Smooth muscle cell (in vitro differentiated cells): ENCODE results near the gene GRIK1. TPM values are rescaled to one million over a fixed set of nuclear protein-coding genes. Genes with fewer than 3 reads are reported as not detected.

Source experiments
- DNase-seq: peaks from one replicate; lab custom pipeline; 2025; ENCODE audit not compliant: unreplicated experiment; lab: John Stamatoyannopoulos, UW
- H2AFZ ChIP-seq: fragments of 200-600 bp; sonication (generic); 2 replicates; pipeline ENCODE4 v1.6.0; 2016; ENCODE audit warnings: antibody characterized with exemption, low read depth, mild to moderate bottlenecking
- H3F3A ChIP-seq: fragments of 200-600 bp; sonication (generic); 2 replicates; pipeline ENCODE4 v1.6.0; 2017; ENCODE audit warnings: antibody characterized with exemption, low read depth
- H3K27ac ChIP-seq: fragments of 200-600 bp; sonication (generic); 2 replicates; pipeline ENCODE4 v1.5.1; 2016; ENCODE audit warnings: low read depth, mild to moderate bottlenecking
- H3K27me3 ChIP-seq: fragments of 200-600 bp; sonication (generic); 2 replicates; pipeline ENCODE4 v1.6.1; 2016; ENCODE audit warnings: low read depth, mild to moderate bottlenecking
- H3K36me3 ChIP-seq: fragments of 200-600 bp; sonication (generic); 2 replicates; pipeline ENCODE4 v1.5.1; 2016; ENCODE audit warnings: low read depth
- H3K4me1 ChIP-seq: fragments of 200-600 bp; sonication (generic); 2 replicates; pipeline ENCODE4 v1.5.1; 2016; ENCODE audit warnings: low read depth
- H3K4me2 ChIP-seq: fragments of 200-600 bp; sonication (generic); 2 replicates; pipeline ENCODE4 v1.6.0; 2016; ENCODE audit warnings: mild to moderate bottlenecking
- H3K4me3 ChIP-seq: fragments of 200-600 bp; sonication (generic); 2 replicates; pipeline ENCODE4 v1.5.1; 2016; ENCODE audit warnings: mild to moderate bottlenecking
- H3K79me2 ChIP-seq: fragments of 200-600 bp; sonication (generic); 2 replicates; pipeline ENCODE4 v1.6.0; 2016; ENCODE audit warnings: low read depth, mild to moderate bottlenecking
- H3K9ac ChIP-seq: fragments of 200-600 bp; sonication (generic); 2 replicates; pipeline ENCODE4 v1.6.0; 2016; ENCODE audit warnings: low read depth
- H3K9me3 ChIP-seq: fragments of 200-600 bp; sonication (generic); replicated peaks from 2 replicates; pipeline ENCODE4 v1.5.1; 2016; ENCODE audit warnings: low read depth
- H4K20me1 ChIP-seq: fragments of 200-600 bp; sonication (generic); 2 replicates; pipeline ENCODE4 v1.6.0; 2016; ENCODE audit warnings: low read depth
- WGBS: methylation state at CpG from one replicate; pipeline ENCODE4 v1.1.7; 2016; ENCODE audit warnings: low lambda C conversion rate; 5-methylcytosine and 5-hydroxymethylcytosine counted together
- polyA plus RNA-seq: library from polyadenylated mRNA; unstranded; fragments of >200 nt; fragmentation: Nextera tagmentation; extraction: Ambion mirVana; gene quantifications from 2 replicates; pipeline ENCODE4 v1.2.1, GENCODE V29; 2016
- total RNA-seq: library from RNA; depleted of rRNA; stranded (reverse); fragments of >200 nt; gene quantifications from 2 replicates; pipeline ENCODE4 v1.2.3, GENCODE V29; 2014
- TF ChIP-seq, protein P1 (sequence below): fragments of 200-600 bp; sonication (generic); IDR thresholded peaks from 2 replicates; pipeline ENCODE4 v1.5.1; 2017; ENCODE audit warnings: borderline replicate concordance, mild to moderate bottlenecking, antibody characterized with exemption; ENCODE audit not compliant: insufficient read depth, poor library complexity, severe bottlenecking

The GRIK1 gene
- total and polyA plus RNA-seq, 2 experiments from 2014 or later: 0.09 TPM; not detected in 1

- Histone ChIP-seq H3K4me2 (no peak overlapping the region), H3F3A (no peaks in the 10 kb centered on the region), H3K27me3 (no peaks in the 10 kb centered on the region), H3K36me3 (no peaks in the 10 kb centered on the region), H3K4me3 (no peak overlapping the region), H3K9me3 (no peaks in the 10 kb centered on the region), H2AFZ (no peak overlapping the region), H3K79me2 (no peaks in the 10 kb centered on the region), H3K9ac (no peak overlapping the region), H4K20me1 (no peaks in the 10 kb centered on the region), H3K27ac (no peak overlapping the region), H3K4me1 (no peaks in the 10 kb centered on the region)
- DNase-seq: no peak
- TF ChIP-seq, protein P1, sequence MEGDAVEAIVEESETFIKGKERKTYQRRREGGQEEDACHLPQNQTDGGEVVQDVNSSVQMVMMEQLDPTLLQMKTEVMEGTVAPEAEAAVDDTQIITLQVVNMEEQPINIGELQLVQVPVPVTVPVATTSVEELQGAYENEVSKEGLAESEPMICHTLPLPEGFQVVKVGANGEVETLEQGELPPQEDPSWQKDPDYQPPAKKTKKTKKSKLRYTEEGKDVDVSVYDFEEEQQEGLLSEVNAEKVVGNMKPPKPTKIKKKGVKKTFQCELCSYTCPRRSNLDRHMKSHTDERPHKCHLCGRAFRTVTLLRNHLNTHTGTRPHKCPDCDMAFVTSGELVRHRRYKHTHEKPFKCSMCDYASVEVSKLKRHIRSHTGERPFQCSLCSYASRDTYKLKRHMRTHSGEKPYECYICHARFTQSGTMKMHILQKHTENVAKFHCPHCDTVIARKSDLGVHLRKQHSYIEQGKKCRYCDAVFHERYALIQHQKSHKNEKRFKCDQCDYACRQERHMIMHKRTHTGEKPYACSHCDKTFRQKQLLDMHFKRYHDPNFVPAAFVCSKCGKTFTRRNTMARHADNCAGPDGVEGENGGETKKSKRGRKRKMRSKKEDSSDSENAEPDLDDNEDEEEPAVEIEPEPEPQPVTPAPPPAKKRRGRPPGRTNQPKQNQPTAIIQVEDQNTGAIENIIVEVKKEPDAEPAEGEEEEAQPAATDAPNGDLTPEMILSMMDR: no peak
Observed at GRCh38 chr21:29627905-29628304, 311.9 kb downstream of the GRIK1 start.

- Histone ChIP-seq H3K27me3 (no peaks in the 10 kb centered on the region), H3K27ac (no peak overlapping the region), H3K36me3 (no peaks in the 10 kb centered on the region), H3K9ac (no peak overlapping the region), H3F3A (no peaks in the 10 kb centered on the region), H3K4me1 (no peaks in the 10 kb centered on the region), H3K79me2 (no peaks in the 10 kb centered on the region), H3K9me3 (no peaks in the 10 kb centered on the region), H2AFZ (no peak overlapping the region), H3K4me2 (no peak overlapping the region), H3K4me3 (no peak overlapping the region), H4K20me1 (no peaks in the 10 kb centered on the region)
- TF ChIP-seq, protein P1: no peak
- no peak for DNase-seq
- WGBS: 84% methylated on average over 1 of the region's 1 CpG
Observed at GRCh38 chr21:29626801-29627470, 312.9 kb downstream of the GRIK1 start.

GRCh38 chr21:29625990-29626389, 313.8 kb downstream of the GRIK1 start:
- no peak overlapping the region for H3K4me2 ChIP-seq
- DNase-seq: no peak
- 94% methylated on average over 3 of the region's 3 CpGs for WGBS

GRCh38 chr21:29624776-29625175, 315.0 kb downstream of the GRIK1 start:
- Histone ChIP-seq H3K4me1 (no peaks in the 10 kb centered on the region), H3F3A (no peaks in the 10 kb centered on the region), H3K27ac (no peak overlapping the region), H3K9ac (no peak overlapping the region), H3K27me3 (no peaks in the 10 kb centered on the region), H3K79me2 (no peaks in the 10 kb centered on the region), H2AFZ (no peak overlapping the region), H3K36me3 (no peaks in the 10 kb centered on the region), H4K20me1 (no peaks in the 10 kb centered on the region), H3K4me2 (no peak overlapping the region), H3K4me3 (no peak overlapping the region), H3K9me3 (no peaks in the 10 kb centered on the region)
- 96% methylated on average over 6 of the region's 6 CpGs for WGBS
- TF ChIP-seq, protein P1: no peak
- DNase-seq: no peak

More at GRCh38 chr21:29625990-29626389, 313.8 kb downstream of the GRIK1 start:
- Histone ChIP-seq H3K79me2 (no peaks in the 10 kb centered on the region), H3K9me3 (no peaks in the 10 kb centered on the region), H3K27ac (no peak overlapping the region), H3K9ac (no peak overlapping the region), H3K4me3 (no peak overlapping the region), H2AFZ (no peak overlapping the region), H4K20me1 (no peaks in the 10 kb centered on the region), H3F3A (no peaks in the 10 kb centered on the region), H3K36me3 (no peaks in the 10 kb centered on the region), H3K4me1 (no peaks in the 10 kb centered on the region), H3K27me3 (no peaks in the 10 kb centered on the region)
- TF ChIP-seq, protein P1: no peak
